AG10803 (cell line): ENCODE measurements around the gene EPB41L4A.
"Not testable (repeated sequence)": the region's sequence is repeated elsewhere in the genome, so short reads cannot be mapped to it uniquely, and the experiment has no call there.

Experiments
- DNase-seq: peaks from one replicate; pipeline ENCODE4 v3.0.0; 2010; ENCODE audit warnings: low read depth
- H3K4me3 ChIP-seq: 2 replicates; pipeline ENCODE4 v1.5.1; 2011; ENCODE audit warnings: mild to moderate bottlenecking, low read length, control low read depth
- CTCF ChIP-seq: conservative IDR thresholded peaks from 2 replicates; pipeline ENCODE4 v1.5.1; 2011; ENCODE audit warnings: mild to moderate bottlenecking, low read length, control low read depth, inconsistent platforms

The EPB41L4A gene

GRCh38 chr5:112419164-112419985 lies at the start of gene EPB41L4A:
Gene EPB41L4A (minus strand): TSS chr5:112419277. CDS start chr5:112419039, 238 bp downstream.
- peak; percentile 8 for DNase-seq
- peak within 1 kb of the TSS; percentile 47 for H3K4me3 ChIP-seq
- TF ChIP-seq CTCF, result no peak

GRCh38 chr5:112467485-112467884 lies 48.4 kb upstream of the EPB41L4A start:
- H3K4me3 ChIP-seq, result no peak overlapping the region
- no peak for DNase-seq
- TF ChIP-seq CTCF, result no peak

- not testable (repeated sequence) for DNase-seq, H3K4me3 ChIP-seq
These were observed 47.2 kb upstream of the EPB41L4A start for GRCh38 chr5:112466261-112466660.

GRCh38 chr5:112447187-112447760 lies 28.2 kb upstream of the EPB41L4A start:
- not testable (repeated sequence) for DNase-seq, H3K4me3 ChIP-seq

GRCh38 chr5:112445626-112446350 lies 26.7 kb upstream of the EPB41L4A start:
- DNase-seq, result no peak
- no peak for TF ChIP-seq CTCF
- H3K4me3 ChIP-seq, result no peak overlapping the region

GRCh38 chr5:112443932-112444331 lies 24.9 kb upstream of the EPB41L4A start:
- DNase-seq, H3K4me3 ChIP-seq: not testable (repeated sequence)

- no peak for DNase-seq
- H3K4me3 ChIP-seq, result no peak overlapping the region
- no peak for TF ChIP-seq CTCF
These were observed 21.0 kb upstream of the EPB41L4A start for GRCh38 chr5:112440031-112440430.

GRCh38 chr5:112436144-112436543 lies 17.1 kb upstream of the EPB41L4A start:
- TF ChIP-seq CTCF, result no peak
- DNase-seq, result no peak
- H3K4me3 ChIP-seq, result no peak overlapping the region
